Inferior parietal cortex (tissue), 1 donor: ENCODE data around the gene PDZRN3.

ENCODE experiments used
- DNase-seq: peaks from one replicate; pipeline ENCODE4 v3.0.0-alpha.2; 2016; ENCODE audit errors: extremely low spot score

The PDZRN3 gene

DNA sequence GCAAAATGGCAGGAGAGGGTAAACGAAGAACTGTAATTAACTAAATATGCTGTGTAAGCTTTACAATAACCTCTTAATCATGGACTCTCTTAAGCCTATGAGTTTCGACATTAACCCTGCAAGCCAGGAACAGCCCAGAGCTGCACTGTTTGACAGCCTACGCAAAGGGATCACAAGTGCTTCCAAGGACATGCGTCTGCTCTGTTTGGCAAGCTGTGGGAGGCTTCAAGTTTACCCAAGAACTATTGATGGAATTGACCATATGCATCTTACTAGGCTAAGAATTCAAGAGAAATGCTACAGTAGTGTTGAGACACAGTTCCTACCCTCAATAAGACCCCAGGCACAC lies 66.0 kb downstream of the PDZRN3 start:
- DNase-seq = no peak

DNA sequence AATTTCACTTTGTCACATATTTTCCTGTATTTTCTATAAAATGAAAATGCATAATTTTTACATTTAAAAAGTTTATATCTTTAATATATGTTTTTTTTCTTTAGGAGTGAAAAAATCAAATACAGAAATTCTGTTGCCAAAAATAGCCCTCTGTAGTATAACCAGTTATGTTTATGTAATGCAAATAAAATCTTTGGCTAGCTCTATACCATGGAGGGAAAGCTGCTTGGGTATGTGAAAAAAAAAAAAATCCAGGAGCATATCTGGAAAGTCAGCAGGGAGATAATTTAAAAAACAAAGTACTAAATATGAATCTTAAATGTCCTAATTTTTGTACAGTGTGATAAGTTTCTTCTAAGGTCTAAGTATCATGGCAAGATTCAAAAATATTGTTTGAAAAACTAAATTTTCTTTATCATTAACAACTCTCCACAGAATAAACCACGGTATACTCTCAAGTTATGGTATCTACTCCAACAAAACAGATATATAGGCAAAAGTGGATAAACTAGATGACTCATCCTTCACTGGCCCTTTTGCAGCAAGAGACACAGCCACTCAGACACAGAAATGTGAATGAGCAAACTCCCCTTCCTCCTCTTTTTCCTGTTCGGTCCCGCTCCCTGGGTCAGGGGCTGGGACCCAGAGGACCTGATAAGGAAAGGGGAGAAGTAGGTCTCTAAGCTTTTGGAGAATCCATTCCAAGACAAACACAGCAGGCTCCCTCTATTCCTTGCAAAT lies 66.6 kb downstream of the PDZRN3 start:
- no peak for DNase-seq

DNA sequence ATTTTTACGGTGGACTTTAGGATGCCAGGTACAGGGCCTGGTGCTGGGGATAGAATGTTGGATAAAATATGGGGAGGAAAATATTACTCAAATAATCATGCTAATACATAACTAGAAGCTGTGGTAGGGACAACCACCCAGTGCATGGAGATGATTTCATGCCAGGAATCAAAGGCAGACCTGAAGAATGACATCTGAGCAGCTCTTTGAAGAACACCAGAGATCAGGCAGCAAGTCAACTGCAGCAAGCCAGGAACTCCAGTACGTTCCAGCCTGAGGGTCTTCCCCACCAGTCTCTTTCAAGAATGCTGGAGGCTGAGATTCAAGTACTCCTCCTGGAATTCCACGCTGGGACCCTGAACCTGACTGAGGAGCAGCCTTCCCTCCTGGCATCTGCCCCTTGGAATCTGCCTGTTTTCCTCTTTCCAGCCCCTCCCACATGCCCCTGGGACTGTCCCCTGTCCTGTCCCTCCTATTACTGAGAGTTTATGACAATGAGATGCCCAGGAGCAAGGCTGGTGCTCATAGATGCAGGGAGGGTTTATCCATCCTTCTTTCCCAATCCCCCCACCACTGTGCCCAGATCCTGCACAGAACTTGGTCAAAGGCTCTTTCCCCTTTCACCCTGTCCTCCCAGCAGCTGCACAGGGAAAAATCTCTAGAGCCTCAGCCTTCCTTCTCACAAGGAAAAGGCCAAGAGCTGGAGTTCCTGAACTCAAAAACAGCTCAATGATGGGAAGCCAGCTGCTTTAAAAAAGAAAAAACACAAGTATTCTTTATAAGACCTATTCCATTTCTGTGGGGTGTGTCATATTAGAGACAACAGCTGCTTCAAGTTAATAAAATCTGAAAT lies 68.0 kb downstream of the PDZRN3 start:
- DNase-seq = no peak

DNA sequence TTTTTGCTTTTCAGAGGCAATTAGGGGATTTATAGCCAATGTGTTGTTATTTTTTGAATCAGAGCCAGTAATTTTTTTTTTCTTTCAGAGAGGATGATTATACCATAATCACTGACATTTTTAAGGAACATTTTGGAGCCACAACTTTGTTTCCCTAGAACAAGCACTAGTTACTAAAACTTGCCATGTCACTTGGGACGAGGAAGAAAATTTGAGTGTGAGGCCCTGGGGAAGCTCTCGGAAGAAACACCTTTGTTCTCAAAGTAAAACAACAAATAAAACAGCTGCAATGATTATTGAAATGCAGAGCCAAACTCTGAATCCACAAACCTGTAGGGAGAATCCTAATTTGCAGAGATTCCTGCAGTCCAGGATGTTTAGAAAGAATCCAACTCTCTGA lies 69.7 kb downstream of the PDZRN3 start:
- DNase-seq = no peak

DNA sequence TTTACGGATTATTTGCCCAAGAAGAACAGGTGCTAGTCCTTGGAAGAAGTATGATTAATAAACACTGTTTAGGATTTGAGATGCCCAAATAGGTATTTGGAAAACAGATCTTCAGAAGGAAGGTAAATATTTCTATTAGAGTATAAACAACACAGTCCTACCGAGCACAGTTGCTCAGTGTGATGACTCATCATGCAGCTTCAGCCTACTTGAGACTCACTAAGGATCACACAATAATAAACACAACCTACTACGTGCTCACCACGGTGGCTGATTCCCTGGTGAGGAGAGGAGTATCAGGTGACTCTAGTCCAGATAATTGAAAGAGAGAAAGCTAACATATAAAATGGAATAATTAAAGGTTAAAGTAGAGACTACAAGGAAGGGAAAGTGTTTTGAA lies 72.0 kb downstream of the PDZRN3 start:
- DNase-seq = no peak

DNA sequence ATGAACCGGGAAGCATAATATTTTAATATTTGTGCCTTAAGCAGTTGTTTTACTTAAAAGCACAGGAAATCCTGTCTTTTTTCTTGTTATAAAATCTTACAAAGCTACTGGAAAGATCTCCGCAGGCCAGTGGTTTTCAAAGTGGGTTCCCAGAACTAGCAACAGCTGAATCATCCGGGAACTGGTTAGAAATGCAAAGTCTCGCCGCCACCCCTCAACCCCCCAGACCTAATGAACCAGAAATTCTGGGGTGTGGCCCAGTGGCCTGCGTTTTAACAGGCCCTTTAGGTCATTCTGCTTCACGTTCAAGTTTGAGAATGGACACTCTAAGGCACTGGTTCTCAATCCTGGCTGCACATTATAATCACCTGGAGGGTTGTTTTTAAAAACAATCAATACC lies 74.7 kb downstream of the PDZRN3 start:
- no peak for DNase-seq

DNA sequence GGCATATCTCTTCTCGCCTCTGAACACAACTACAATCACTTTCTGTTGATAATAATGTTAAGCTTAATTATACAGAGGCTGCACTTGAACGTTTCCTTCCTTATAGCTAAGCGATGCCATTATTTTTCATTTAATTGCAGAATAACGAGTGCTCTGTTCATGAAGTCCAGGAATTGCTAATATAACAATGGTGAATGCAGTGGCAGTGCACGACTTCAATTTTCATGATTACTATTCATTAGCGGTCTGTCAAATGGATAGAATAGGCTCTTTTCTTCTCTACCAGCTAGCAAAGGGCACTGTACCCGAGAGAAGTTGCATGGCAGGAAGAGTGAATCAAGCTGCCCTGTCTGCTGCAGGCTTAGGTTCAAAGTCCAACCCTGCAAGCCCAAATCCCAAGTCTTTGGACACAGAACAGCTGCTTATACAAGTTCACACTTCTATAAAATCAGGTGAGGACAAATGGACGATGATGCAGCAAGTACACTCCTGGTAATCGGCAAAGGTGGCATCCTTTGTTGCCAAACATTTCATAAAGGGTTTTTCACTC lies 75.6 kb downstream of the PDZRN3 start:
- DNase-seq = no peak

DNA sequence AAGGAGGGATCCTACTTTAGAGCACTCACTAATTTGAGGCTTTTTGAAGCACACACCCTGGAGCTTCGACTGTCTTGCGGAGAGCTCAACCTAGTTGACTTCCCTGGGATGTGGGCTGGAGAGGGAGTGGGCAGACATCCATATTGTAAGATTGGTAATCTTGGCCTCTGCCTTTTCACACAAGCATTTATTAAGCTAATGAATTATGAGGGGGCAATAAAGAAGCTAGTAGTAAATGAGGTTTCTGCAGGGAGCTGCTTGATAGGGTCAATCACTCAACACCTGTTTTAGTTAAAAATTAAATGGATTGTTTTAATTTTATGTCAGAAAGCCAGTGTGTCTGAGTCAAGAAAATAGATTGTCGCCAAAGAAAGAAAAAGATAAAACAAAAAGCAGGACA lies 76.3 kb downstream of the PDZRN3 start:
- no peak for DNase-seq

DNA sequence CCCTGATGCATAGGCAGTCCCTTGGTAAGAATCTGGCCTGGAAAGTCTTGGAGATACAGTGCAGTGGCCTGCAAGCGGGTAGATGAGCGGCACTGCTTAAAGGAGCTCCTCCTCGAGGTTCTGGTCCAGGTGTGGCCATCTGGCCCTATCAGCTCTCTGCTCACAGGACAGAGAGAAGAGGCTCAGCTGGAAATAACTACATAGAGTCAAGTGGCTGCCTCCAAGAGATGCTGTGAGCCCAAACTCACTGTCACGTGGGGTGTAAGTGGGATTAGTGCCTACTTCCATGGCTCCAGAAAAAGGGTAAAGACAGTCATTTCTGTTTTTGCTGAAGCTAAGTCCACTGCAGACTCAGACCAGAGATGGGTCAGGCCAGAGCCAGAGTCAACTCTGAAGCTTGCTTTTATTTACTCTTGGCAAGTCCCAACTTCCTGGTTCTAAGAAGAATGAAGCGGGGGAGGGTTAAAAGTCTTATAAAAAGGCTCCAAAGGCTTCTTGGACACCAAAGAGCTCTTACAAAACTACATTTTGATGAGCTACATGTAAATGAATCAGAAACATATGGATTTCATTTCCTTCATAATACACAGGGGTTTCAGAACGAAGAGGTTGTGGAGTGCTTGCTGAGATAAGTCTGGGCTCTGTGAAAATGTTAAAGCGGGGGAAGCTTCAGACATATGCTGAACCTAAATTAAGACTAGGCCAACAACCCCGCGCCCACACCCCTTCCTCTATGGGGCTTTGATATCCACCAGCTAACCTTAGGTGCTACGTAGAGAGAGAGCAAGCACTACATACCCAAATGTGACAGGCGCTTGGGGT lies 77.1 kb downstream of the PDZRN3 start:
- DNase-seq = no peak

DNA sequence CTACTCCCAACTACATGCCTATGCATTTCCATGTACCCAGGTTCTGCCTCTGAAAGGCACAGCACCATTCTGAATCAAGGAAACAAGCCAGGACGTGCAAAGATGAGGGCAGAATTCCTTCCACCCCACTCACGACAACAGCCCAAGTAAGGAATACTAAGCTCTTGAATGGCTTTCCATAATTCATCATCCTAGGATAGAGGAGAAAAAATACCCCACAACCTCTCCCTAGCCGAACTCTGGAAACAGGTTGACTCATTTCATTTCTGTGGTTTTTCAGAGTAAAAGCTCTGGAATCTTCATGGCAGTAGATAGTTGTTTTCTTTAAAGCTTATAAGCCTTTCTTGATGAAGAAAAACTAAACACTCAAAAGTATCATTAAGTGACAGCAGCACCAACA lies 77.8 kb downstream of the PDZRN3 start:
- DNase-seq = no peak

DNA sequence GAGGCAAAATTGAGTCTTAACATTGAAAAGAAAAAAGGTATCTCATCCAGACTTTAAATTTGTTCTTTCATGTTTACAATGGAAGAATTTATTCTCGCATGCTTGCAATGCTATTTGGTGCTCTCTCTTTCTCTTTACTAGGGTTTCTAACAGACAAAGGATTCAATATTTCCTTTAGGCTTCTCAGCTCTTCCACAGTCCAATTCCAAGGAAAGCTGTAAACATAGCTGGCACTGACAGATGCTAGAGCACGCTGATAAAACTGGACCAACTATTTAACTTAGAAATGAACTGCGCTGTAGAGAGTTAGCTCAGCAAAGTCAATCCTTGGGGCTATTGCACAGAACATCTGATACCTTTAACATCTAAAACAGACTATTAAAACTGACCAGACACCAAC lies 81.3 kb downstream of the PDZRN3 start:
- DNase-seq = no peak

DNA sequence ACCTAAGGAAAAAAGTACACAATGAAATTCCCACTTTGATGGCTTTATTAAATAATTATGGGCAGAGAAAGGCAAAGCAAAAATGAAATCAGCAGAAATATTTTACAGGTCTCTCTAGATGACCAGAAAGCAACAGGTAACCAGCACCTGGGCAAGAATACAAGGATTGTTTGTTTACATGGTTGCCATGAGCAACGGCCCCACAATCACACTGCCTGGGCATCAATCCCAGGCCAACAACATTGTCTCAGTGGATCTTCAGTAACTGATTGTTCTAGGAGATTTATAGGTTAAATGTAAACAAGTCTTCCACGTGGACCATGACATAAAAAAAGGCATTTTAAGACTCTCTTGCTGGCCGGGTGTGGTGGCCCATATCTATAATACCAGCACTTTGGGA lies 82.6 kb downstream of the PDZRN3 start:
- no peak for DNase-seq

DNA sequence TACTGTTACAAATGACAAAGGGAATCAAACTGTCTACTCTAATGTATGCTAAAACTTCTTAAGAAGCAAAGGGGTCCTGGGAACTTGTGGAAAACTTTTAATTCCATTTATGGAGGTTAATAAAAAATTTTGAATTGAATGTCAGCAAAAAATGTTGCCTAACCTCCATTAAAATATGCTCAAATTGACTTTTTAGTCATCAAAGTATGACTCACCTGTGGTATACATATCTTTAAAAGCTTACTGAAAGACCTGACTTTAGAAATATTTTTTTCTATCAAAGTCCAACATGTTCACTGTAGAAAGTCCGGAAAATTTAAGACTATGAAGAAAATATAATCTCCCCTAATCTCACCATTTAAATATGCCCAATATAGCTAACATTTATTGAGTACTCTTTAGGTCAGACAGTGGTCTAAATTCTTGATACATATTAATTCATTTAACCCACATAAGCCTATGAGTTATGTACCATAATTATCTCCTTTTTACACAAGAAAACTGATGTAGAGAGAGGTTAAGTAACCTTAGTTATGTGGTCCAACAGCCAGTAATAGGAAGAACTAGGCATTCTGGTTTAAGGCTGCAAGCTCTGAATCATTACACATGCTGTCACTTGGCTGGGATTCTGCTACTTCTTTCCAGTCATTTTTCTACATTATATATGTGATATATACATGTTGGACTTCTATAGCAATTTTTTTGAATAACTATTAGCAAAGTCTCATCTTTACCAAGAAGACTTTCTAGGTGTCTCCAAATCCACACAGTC lies 83.6 kb downstream of the PDZRN3 start:
- DNase-seq = no peak

DNA sequence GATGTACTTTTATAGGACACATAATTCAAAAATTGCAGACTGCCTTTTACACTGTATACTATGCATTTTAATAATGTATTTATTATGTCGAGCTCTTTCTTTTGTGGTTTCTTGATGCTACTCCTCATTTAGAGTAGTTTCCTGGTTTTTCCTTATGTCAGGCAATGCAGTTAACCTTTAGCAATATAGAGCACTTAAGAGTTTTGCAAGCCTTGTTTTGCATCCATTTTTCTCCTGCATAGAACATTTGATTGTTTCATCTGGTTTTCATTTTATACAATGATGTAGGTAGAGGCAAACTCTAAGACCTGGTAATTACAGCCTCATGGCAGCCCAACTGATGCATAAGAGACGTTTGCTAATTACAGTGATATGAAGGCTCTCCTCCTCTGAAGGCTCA lies 86.3 kb downstream of the PDZRN3 start:
- no peak for DNase-seq

DNA sequence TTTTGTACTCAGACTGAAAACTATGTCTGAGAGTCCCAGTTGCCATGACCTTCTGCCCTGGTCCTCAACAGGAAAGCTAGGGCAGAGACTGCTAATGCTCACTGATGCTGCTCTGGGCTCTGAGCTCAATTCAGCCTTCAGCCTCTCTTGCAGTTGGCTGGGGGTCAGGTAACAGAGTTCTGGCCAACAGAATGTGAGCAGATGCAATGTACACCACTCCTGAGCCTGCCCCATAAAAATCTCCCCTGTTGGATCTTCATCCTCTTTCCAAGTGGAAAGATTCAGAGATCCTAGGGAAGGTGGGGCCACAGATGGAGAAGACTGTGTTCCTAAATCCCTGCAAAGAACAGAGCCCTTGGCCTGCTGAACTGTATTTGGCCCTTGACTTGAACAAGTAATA lies 87.8 kb downstream of the PDZRN3 start:
- DNase-seq = no peak

DNA sequence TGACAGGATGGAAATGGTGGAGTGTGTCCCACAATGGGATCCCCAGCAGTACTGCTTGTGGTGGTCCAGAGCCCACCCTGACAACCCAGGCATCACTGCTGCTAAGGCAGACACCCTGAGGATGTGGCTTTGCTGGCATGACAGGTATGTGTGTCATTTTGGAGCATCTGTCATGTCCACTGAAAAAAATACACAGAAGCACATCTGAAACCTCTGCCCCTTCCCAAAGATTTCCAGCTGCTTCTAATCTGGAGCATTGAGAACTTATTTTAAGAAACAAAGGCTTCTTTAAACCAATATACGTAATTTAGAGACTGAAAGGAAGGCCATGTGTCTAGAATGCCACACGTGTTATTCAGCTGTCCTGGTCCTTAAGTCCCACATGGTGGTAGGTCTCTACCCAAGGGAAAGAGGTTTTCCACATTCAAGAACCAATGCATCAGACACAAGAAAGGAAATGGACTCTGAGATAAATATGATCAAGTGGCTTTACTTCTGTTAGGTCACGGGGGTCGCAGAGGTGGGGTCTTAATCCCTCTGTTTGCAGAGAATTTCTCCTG lies 88.3 kb downstream of the PDZRN3 start:
- no peak for DNase-seq

DNA sequence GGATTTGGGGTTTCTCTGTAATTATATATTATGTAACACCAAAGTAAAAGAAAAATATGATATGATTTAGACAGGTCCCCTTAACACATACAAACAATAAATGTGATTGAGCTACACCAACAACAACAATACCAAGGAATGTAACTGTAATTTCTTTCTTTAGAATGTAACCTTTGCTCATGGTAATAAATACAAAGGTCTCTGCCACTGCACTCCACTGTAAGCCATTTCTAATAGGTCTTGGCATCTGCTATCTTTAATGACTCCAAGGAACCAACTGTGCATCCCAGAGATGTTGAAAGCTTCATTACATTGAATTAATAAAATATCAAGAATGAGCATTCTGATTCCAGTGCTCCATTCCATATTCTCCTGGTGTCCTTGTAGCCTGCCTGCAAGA lies 88.8 kb downstream of the PDZRN3 start:
- no peak for DNase-seq

DNA sequence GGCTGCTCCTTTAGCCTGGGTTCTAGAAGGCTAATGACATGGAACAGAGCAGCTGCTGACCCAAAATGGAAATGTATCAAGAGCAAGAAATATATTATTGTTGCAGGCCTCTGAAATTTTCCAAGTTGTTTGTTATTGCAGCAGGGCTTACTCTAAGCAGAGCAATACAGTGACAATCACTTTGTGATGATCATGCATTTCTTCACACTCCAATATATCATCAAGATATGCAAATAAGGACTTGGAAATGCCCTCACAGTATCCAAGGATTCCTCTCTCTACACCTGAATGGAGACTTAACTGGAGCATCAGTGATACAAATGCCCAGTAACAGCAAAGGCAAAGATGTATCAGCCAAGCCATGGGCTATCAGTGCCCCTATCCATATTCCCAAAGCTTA lies 89.6 kb downstream of the PDZRN3 start:
- DNase-seq = no peak

DNA sequence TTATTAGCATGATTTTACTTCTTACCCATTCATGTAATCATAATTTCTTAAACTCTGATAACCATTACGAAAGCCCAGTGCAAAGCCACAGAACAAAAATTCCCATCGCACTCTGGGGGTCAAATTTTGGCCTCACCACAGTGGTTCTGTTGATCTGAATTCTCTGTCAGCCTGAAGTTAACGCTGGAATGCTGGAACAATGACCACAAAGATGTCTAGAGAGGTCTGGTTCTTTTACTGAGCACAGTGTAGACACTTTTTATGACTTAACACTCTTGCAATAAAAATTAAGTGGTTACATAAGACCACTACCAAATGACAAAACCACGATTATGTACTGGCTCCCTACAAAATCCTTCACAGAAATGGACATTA lies 94.7 kb downstream of the PDZRN3 start:
- no peak for DNase-seq

DNA sequence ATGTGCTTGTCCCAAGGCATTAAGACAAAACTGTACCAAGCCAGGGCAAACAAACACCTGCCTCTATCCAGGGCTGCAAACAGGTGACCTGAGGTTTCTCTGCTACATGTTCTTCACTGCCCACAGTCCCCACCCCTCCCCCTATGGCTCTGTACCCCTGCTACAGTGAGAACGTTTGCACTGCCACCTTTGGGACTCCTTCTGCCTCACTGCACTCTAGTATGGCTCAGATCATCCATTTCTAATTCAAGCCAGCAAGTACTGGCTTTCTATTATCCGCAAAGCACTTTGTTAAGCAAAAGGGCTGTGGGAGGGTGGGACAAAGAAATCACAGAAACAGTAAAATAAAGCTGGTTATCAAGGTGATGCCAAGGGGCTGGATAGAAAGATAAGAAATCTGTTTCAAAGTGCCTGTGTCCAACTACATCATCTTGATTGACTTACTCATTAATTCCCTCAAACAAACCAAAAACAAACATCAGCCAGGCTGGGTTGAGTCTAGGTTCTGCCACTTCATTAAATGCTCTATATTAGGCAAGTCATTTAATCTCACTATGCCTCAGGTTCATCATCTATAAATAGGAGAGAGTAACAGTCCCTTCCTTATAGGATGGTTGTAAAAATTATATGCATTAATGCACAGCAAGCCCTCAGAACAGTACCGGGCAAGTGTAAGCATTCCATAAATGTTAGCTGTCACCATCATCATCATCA lies 95.3 kb downstream of the PDZRN3 start:
- DNase-seq = no peak

DNA sequence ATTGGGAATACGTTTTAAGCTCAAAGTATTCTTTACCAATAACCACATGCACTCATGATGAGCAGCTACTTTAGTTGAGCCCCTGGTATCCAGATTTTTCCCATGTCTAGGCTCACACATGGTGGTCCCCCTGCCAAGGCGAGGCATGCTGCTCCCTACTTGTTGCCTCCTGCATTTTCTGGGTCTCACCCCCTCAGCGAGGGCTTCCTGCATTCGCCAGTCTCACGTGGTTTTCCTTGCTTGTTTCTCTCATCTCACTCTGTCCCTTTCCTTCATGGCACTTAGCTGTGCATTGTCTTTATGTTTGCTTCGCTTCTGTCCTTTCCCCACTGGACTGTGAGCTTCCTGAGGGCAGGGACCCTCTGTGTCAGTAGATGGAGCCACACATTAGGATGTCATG lies 99.2 kb downstream of the PDZRN3 start:
- DNase-seq = no peak
